SK-N-SH (cell line): Measurements from ENCODE around the gene EGF. TPM values are rescaled to one million over a fixed set of nuclear protein-coding genes. Genes with fewer than 3 reads are reported as not detected.

Experiments
- CTCF ChIA-PET: fragments of 300-600, 350-600 bp; formaldehyde crosslinking; extraction: SDS; loops from one replicate; lab custom pipeline; 2021; lab: Yijun Ruan, JAX
- POLR2A ChIA-PET: fragments of 350-600 bp; sonication (Branson Sonifier 250); formaldehyde crosslinking; extraction: SDS; loops from one replicate; lab custom pipeline; 2020; ENCODE audit warnings: antibody characterized with exemption, inconsistent platforms; lab: Yijun Ruan, JAX
- DNase-seq: peaks from one replicate; pipeline ENCODE4 v3.0.0; 2012
- H2AFZ ChIP-seq: fragments of 200-600 bp; sonication (generic); 2 replicates; pipeline ENCODE4 v1.8.1; 2016; ENCODE audit warnings: antibody characterized with exemption, mild to moderate bottlenecking, low read depth
- H3F3A ChIP-seq: fragments of 200-600 bp; sonication (generic); replicated peaks from 2 replicates; pipeline ENCODE3; 2016; ENCODE audit warnings: antibody characterized with exemption, mild to moderate bottlenecking; ENCODE audit not compliant: insufficient read depth
- H3K27ac ChIP-seq, 2 experiments: fragments of 200-500 bp in 1 of 2; fragments of 200-600 bp in 1 of 2; sonication (Bioruptor generic) in 1 of 2; sonication (generic), shearing (Covaris generic) in 1 of 2; 2 replicates each; pipeline versions ENCODE4 v1.5.1 to v1.6.1; 2014 to 2016; ENCODE audit warnings: low read depth in 2 of 2, inconsistent platforms in 1 of 2, low read length in 1 of 2, mild to moderate bottlenecking in 1 of 2, mixed read lengths in 1 of 2
- H3K27me3 ChIP-seq: fragments of 200-600 bp; sonication (generic), shearing (Covaris generic); 2 replicates; pipeline ENCODE4 v1.6.1; 2016; ENCODE audit warnings: mixed run types; ENCODE audit not compliant: insufficient read depth
- H3K36me3 ChIP-seq, 2 experiments: fragments of 200-500 bp in 1 of 2; fragments of 200-600 bp in 1 of 2; sonication (Bioruptor generic) in 1 of 2; sonication (generic) in 1 of 2; replicated peaks in 1 of 2; 2 replicates each; pipeline versions ENCODE3 to v1.5.1; 2014 to 2016; ENCODE audit warnings: low read length in 1 of 2, mild to moderate bottlenecking in 1 of 2; ENCODE audit not compliant: insufficient read depth in 2 of 2, control insufficient read depth in 1 of 2
- H3K4me1 ChIP-seq, 2 experiments: fragments of 200-500 bp in 1 of 2; fragments of 200-600 bp in 1 of 2; sonication (Bioruptor generic) in 1 of 2; sonication (generic), shearing (Covaris generic) in 1 of 2; 2 replicates each; pipeline versions ENCODE4 v1.5.1 to v1.6.1; 2014 to 2016; ENCODE audit warnings: low read depth in 1 of 2, low read length in 1 of 2, mixed run types in 1 of 2; ENCODE audit not compliant: insufficient read depth in 2 of 2, control insufficient read depth in 1 of 2
- H3K4me2 ChIP-seq: fragments of 200-600 bp; sonication (generic), shearing (Covaris generic); 2 replicates; pipeline ENCODE4 v1.6.1; 2017; ENCODE audit warnings: mixed run types
- H3K4me3 ChIP-seq, 2 experiments: fragments of 200-500 bp in 1 of 2; fragments of 200-600 bp in 1 of 2; sonication (Bioruptor generic) in 1 of 2; sonication (generic), shearing (Covaris generic) in 1 of 2; 2 replicates each; pipeline versions ENCODE4 v1.5.1 to v1.8.1; 2014 to 2016; ENCODE audit warnings: low read depth in 2 of 2, inconsistent platforms in 1 of 2, low read length in 1 of 2, mild to moderate bottlenecking in 1 of 2, mixed read lengths in 1 of 2, moderate library complexity in 1 of 2
- H3K79me2 ChIP-seq: fragments of 200-600 bp; sonication (generic); 2 replicates; pipeline ENCODE4 v1.8.1; 2017; ENCODE audit warnings: mild to moderate bottlenecking; ENCODE audit not compliant: insufficient read depth
- H3K9ac ChIP-seq: fragments of 200-600 bp; sonication (generic); 2 replicates; pipeline ENCODE4 v1.6.1; 2017; ENCODE audit warnings: mixed run types
- H3K9me2 ChIP-seq: fragments of 200-600 bp; sonication (generic); 2 replicates; pipeline ENCODE4 v1.6.1; 2017; ENCODE audit warnings: mixed run types
- H3K9me3 ChIP-seq: fragments of 200-600 bp; sonication (generic); 2 replicates; pipeline ENCODE4 v1.6.1; 2017; ENCODE audit warnings: mixed run types, mild to moderate bottlenecking, moderate library complexity
- H4K20me1 ChIP-seq: fragments of 200-600 bp; sonication (generic); 2 replicates; pipeline ENCODE4 v1.6.1; 2017; ENCODE audit warnings: mild to moderate bottlenecking, mixed run types; ENCODE audit not compliant: insufficient read depth
- EP300 ChIP-seq, 2 experiments: IDR thresholded peaks; 2 replicates each; pipeline versions ENCODE4 v1.4.0 to v1.6.1; 2012; ENCODE audit warnings: borderline replicate concordance in 1 of 2, low read depth in 1 of 2, low read length in 1 of 2
- FOXJ3 ChIP-seq: sonication (generic); formaldehyde crosslinking; IDR thresholded peaks from 2 replicates; pipeline ENCODE4 v1.5.1; 2020; ENCODE audit warnings: mild to moderate bottlenecking, missing genetic modification reagents
- GATA2 ChIP-seq: sonication (generic); formaldehyde crosslinking; IDR thresholded peaks from 2 replicates; pipeline ENCODE4 v1.5.0; 2020; ENCODE audit warnings: mild to moderate bottlenecking, missing genetic modification reagents
- JUND ChIP-seq: IDR thresholded peaks from 2 replicates; pipeline ENCODE4 v1.4.0; 2012
- MEF2A ChIP-seq: IDR thresholded peaks from 2 replicates; pipeline ENCODE4 v1.4.0; 2012; ENCODE audit warnings: low read depth, borderline replicate concordance
- MXI1 ChIP-seq: IDR thresholded peaks from 2 replicates; pipeline ENCODE4 v1.6.1; 2012; ENCODE audit warnings: mild to moderate bottlenecking, low read depth, low read length, improper control_type of control experiment
- NRF1 ChIP-seq: IDR thresholded peaks from 2 replicates; pipeline ENCODE4 v1.6.1; 2012; ENCODE audit warnings: low read depth, mild to moderate bottlenecking, low read length
- SIN3A ChIP-seq: IDR thresholded peaks from 2 replicates; pipeline ENCODE4 v1.6.1; 2012; ENCODE audit warnings: low read depth, mild to moderate bottlenecking, low read length, moderate library complexity, borderline replicate concordance
- SMC3 ChIP-seq: IDR thresholded peaks from 2 replicates; pipeline ENCODE4 v1.6.1; 2012; ENCODE audit warnings: low read depth, low read length, improper control_type of control experiment
- TCF12 ChIP-seq: IDR thresholded peaks from 2 replicates; pipeline ENCODE4 v1.4.0; 2012
- TEAD4 ChIP-seq: IDR thresholded peaks from 2 replicates; pipeline ENCODE4 v1.4.0; 2012; ENCODE audit warnings: mild to moderate bottlenecking, borderline replicate concordance; ENCODE audit not compliant: insufficient read depth
- WGBS: methylation state at CpG from one replicate; pipeline ENCODE4 v1.1.6; 2017; ENCODE audit warnings: low lambda C conversion rate; 5-methylcytosine and 5-hydroxymethylcytosine counted together
- polyA plus RNA-seq, 3 experiments: library from polyadenylated mRNA; depleted of rRNA; stranded (reverse); fragments of >200 nt; gene quantifications; 2 replicates each; pipeline ENCODE4 v1.2.3, GENCODE V29; 2012
- TF ChIP-seq, protein P1 (sequence below): IDR thresholded peaks from 2 replicates; pipeline ENCODE4; 2012
- TF ChIP-seq, protein P2 (sequence below): IDR thresholded peaks from 2 replicates; pipeline ENCODE4 v1.6.1; 2012; ENCODE audit warnings: mild to moderate bottlenecking, low read depth, low read length, moderate library complexity
- TF ChIP-seq, protein P3 (sequence below): fragments of 200-600 bp; sonication (generic); IDR thresholded peaks from 2 replicates; pipeline ENCODE4 v1.6.1; 2017; ENCODE audit warnings: antibody characterized with exemption, mild to moderate bottlenecking, moderate library complexity
- TF ChIP-seq, protein P4 (sequence below): fragments of 150-350 bp; IDR thresholded peaks from 2 replicates; pipeline ENCODE4 v1.6.1; 2016; ENCODE audit warnings: mild to moderate bottlenecking, low read depth, low read length

The EGF gene
- polyA plus RNA-seq, 1 of the 3 experiments (the other 2 are of a cell fraction), result 0.89 TPM

DNA sequence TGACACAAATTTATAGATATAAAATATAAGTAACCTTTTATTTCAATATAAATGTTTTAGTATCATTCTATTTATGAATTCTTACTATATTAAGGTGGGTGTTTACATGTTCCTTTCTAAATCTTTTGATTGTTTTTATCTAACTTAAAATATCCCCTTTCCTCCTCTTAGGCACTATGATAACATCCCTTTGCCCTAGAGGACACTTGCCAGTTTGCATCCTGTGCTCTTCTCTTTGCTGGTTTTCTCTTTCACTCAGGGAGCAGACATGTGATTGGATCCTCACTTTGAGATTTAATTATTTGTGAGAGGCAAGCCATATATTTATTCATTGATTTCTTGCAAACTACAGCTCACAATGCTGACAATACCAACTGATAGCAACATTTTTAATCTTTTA, 48.5 kb upstream of the EGF start:
- Histone ChIP-seq H3K9me2 (no peaks in the 10 kb centered on the region), H3K4me2 (no peak overlapping the region), H3K4me1 (no peaks in the 10 kb centered on the region), H3K9me3 (0 out of 2 replicates have a peak, but pooled peaks cover 4% of the 10 kb centered on the region)
- ChIA-PET POLR2A (no interaction called here), CTCF (interaction anchor here (1.1 to 1.7 kb wide), 3 partner anchors 8 to 16 kb away, joined by 3 to 5 read pairs (median 4); no protein-coding TSS in a partner anchor)
- TF ChIP-seq TCF12 (no peak), EP300 (IDR thresholded peaks at IDR 0.05; ENCODE audit: borderline replicate concordance in 1 of 2, low read depth in 1 of 2, low read length in 1 of 2) (no peak), MXI1 (no peak), NRF1 (no peak), JUND (no peak), FOXJ3 (CRISPR knock-in tag) (no peak), MEF2A (no peak), TEAD4 (no peak), SIN3A (no peak), SMC3 (no peak)
- TF ChIP-seq, protein P1, sequence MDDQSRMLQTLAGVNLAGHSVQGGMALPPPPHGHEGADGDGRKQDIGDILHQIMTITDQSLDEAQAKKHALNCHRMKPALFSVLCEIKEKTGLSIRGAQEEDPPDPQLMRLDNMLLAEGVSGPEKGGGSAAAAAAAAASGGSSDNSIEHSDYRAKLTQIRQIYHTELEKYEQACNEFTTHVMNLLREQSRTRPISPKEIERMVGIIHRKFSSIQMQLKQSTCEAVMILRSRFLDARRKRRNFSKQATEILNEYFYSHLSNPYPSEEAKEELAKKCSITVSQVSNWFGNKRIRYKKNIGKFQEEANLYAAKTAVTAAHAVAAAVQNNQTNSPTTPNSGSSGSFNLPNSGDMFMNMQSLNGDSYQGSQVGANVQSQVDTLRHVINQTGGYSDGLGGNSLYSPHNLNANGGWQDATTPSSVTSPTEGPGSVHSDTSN, result no peak
- TF ChIP-seq, all 33 proteins: peak for 0
- H3K27ac ChIP-seq, result no peak overlapping the region
- H4K20me1 ChIP-seq, result no peaks in the 10 kb centered on the region
- no peaks in the 10 kb centered on the region for H3K27me3 ChIP-seq
- no peak overlapping the region for H3K9ac ChIP-seq
- no peaks in the 10 kb centered on the region for H3F3A ChIP-seq
- no peak for DNase-seq
- no peaks in the 10 kb centered on the region for H3K79me2 ChIP-seq
- no peak overlapping the region for H2AFZ ChIP-seq
- no peak overlapping the region for H3K4me3 ChIP-seq
- H3K36me3 ChIP-seq, result no peaks in the 10 kb centered on the region

DNA sequence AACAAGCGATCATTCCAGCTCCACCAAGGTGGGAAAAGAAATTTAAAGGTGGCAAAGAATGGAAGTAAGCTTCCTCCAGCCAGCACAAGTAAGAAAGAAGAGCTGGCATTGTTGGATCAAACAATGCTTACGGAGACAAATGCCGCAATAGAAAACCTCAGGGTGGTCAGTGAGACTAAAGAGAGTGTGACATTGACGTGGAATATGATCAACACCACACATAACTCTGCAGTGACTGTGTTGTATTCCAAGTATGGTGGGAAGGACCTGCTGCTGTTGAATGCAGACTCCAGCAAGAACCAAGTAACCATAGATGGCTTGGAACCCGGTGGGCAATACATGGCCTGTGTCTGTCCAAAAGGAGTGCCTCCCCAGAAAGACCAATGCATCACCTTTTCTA, 42.6 kb upstream of the EGF start:
- CTCF ChIA-PET, result no interaction called here
- POLR2A ChIA-PET, result no interaction called here
- Histone ChIP-seq H3K9me3 (no peaks in the 10 kb centered on the region), H3K4me1 (no peaks in the 10 kb centered on the region), H3K9me2 (no peaks in the 10 kb centered on the region), H3F3A (no peaks in the 10 kb centered on the region), H3K27me3 (no peaks in the 10 kb centered on the region), H3K9ac (no peak overlapping the region), H3K79me2 (no peaks in the 10 kb centered on the region), H3K4me3 (no peak overlapping the region), H3K4me2 (no peak overlapping the region), H3K27ac (no peak overlapping the region), H3K36me3 (no peaks in the 10 kb centered on the region), H2AFZ (no peak overlapping the region), H4K20me1 (no peaks in the 10 kb centered on the region)
- TF ChIP-seq, protein P2, sequence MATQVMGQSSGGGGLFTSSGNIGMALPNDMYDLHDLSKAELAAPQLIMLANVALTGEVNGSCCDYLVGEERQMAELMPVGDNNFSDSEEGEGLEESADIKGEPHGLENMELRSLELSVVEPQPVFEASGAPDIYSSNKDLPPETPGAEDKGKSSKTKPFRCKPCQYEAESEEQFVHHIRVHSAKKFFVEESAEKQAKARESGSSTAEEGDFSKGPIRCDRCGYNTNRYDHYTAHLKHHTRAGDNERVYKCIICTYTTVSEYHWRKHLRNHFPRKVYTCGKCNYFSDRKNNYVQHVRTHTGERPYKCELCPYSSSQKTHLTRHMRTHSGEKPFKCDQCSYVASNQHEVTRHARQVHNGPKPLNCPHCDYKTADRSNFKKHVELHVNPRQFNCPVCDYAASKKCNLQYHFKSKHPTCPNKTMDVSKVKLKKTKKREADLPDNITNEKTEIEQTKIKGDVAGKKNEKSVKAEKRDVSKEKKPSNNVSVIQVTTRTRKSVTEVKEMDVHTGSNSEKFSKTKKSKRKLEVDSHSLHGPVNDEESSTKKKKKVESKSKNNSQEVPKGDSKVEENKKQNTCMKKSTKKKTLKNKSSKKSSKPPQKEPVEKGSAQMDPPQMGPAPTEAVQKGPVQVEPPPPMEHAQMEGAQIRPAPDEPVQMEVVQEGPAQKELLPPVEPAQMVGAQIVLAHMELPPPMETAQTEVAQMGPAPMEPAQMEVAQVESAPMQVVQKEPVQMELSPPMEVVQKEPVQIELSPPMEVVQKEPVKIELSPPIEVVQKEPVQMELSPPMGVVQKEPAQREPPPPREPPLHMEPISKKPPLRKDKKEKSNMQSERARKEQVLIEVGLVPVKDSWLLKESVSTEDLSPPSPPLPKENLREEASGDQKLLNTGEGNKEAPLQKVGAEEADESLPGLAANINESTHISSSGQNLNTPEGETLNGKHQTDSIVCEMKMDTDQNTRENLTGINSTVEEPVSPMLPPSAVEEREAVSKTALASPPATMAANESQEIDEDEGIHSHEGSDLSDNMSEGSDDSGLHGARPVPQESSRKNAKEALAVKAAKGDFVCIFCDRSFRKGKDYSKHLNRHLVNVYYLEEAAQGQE, result no peak
- TF ChIP-seq EP300 (IDR thresholded peaks at IDR 0.05; ENCODE audit: borderline replicate concordance in 1 of 2, low read depth in 1 of 2, low read length in 1 of 2), result no peak
- no peak for TF ChIP-seq TEAD4
- TF ChIP-seq GATA2, result no peak
- TF ChIP-seq, protein P3, sequence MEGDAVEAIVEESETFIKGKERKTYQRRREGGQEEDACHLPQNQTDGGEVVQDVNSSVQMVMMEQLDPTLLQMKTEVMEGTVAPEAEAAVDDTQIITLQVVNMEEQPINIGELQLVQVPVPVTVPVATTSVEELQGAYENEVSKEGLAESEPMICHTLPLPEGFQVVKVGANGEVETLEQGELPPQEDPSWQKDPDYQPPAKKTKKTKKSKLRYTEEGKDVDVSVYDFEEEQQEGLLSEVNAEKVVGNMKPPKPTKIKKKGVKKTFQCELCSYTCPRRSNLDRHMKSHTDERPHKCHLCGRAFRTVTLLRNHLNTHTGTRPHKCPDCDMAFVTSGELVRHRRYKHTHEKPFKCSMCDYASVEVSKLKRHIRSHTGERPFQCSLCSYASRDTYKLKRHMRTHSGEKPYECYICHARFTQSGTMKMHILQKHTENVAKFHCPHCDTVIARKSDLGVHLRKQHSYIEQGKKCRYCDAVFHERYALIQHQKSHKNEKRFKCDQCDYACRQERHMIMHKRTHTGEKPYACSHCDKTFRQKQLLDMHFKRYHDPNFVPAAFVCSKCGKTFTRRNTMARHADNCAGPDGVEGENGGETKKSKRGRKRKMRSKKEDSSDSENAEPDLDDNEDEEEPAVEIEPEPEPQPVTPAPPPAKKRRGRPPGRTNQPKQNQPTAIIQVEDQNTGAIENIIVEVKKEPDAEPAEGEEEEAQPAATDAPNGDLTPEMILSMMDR, result no peak
- TF ChIP-seq, protein P4, sequence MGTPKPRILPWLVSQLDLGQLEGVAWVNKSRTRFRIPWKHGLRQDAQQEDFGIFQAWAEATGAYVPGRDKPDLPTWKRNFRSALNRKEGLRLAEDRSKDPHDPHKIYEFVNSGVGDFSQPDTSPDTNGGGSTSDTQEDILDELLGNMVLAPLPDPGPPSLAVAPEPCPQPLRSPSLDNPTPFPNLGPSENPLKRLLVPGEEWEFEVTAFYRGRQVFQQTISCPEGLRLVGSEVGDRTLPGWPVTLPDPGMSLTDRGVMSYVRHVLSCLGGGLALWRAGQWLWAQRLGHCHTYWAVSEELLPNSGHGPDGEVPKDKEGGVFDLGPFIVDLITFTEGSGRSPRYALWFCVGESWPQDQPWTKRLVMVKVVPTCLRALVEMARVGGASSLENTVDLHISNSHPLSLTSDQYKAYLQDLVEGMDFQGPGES, result no peak
- DNase-seq, result no peak
- WGBS, result 18% methylated on average over 5 of the region's 5 CpGs
